Measurements from ENCODE around the gene SLC39A9.

GRCh38 chr14:69372146-69372545, 26.3 kb upstream of the SLC39A9 start:
- TF ChIP-seq CTCF (IDR thresholded peaks at IDR 0.05) (no peak), POLR2A (IDR thresholded peaks at IDR 0.05) (no peak), EP300 (IDR thresholded peaks at IDR 0.05) (no peak)
